Esophagus squamous epithelium (tissue), 5 donors: ENCODE results near the gene FBXW7. TPM values are rescaled to one million over a fixed set of nuclear protein-coding genes. Genes with fewer than 3 reads are reported as not detected.

Source experiments
- DNase-seq: peaks from one replicate; lab custom pipeline; 2025; lab: John Stamatoyannopoulos, UW
- H3K27ac ChIP-seq, 4 donors: fragments of 200-600 bp; sonication (generic); one replicate each; pipeline ENCODE4 v1.5.1; 2016 to 2019; ENCODE audit warnings: mild to moderate bottlenecking in 1 of 4
- H3K27me3 ChIP-seq, 4 donors: fragments of 200-600 bp; sonication (generic); 1 replicate in 3 of 4; 2 replicates in 1 of 4; pipeline versions ENCODE4 v1.5.1 to v1.6.0; 2017 to 2021; ENCODE audit warnings: antibody characterized with exemption in 1 of 4
- H3K36me3 ChIP-seq, 3 donors: fragments of 200-600 bp; sonication (generic); one replicate each; pipeline ENCODE4 v1.5.1; 2016 to 2019
- H3K4me1 ChIP-seq, 3 donors: fragments of 200-600 bp; sonication (generic); one replicate each; pipeline ENCODE4 v1.5.1; 2017 to 2019
- H3K4me3 ChIP-seq, 4 donors: fragments of 200-600 bp; sonication (generic); 1 replicate in 3 of 4; 2 replicates in 1 of 4; pipeline ENCODE4 v1.5.1; 2016 to 2019; ENCODE audit warnings: mild to moderate bottlenecking in 2 of 4, moderate library complexity in 1 of 4
- H3K9me3 ChIP-seq, 3 donors: fragments of 200-600 bp; sonication (generic); one replicate each; pipeline ENCODE4 v1.5.1; 2016 to 2019
- POLR2A ChIP-seq, 4 donors: fragments of 450-650 bp; IDR thresholded peaks; one replicate each; pipeline ENCODE4 v1.6.1; 2017; ENCODE audit warnings: antibody characterized with exemption in 4 of 4, mild to moderate bottlenecking in 4 of 4, moderate library complexity in 3 of 4
- WGBS, 2 donors: methylation state at CpG; one replicate each; pipeline ENCODE4 v1.1.5; 2018; 5-methylcytosine and 5-hydroxymethylcytosine counted together
- intact Hi-C: fragments of 100-400 bp; cut with DNase I; formaldehyde crosslinking; loops from one replicate; pipeline ENCODE4 v1.15.0; 2022
- total RNA-seq, 4 donors: library from RNA; depleted of rRNA; stranded (reverse); fragments of >200 nt; gene quantifications; one replicate each; pipeline ENCODE4 v1.1.0, GENCODE V29; 2016
- TF ChIP-seq, protein P1 (sequence below), 6 experiments: fragments of 450-650 bp in 4 of 6; fragments of 200-600 bp in 2 of 6; sonication (generic) in 2 of 6; IDR thresholded peaks; one replicate each; pipeline ENCODE4 v1.5.1; 2016 to 2019; ENCODE audit warnings: antibody characterized with exemption in 6 of 6, mild to moderate bottlenecking in 4 of 6, moderate library complexity in 4 of 6
- donor health status: DM: yes; HTN: yes; CAD: no.

The FBXW7 gene
- total RNA-seq, 4 donors from 2014 or later: 32.3 to 92.7 (median 36.9) TPM

DNA sequence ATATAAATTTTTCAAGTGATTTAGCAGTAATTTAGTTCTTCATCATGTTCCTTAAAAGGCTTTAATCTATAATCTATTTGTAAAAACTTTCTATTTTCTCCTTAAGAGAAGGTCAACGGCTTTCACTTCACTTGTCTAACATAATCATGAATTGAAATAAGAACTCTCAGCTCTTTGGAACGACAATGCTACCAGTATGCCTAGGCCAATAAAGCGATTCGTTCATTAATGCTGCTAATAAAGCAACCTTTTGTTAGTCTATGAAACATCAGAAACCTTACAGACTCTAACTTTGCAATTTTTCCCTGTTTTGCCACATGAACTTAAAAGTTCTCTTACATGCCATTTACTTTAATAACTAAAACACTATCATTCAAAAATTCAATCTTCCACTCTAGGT, 47.6 kb downstream of the FBXW7 start:
- Histone ChIP-seq H3K36me3 (peaks cover 0 to 2% (median 0%) of the 10 kb centered on the region in 3 donors), H3K27ac (no peak overlapping the region), H3K27me3 (no peaks in the 10 kb centered on the region), H3K9me3 (no peaks in the 10 kb centered on the region), H3K4me1 (peaks cover 0 to 10% (median 0%) of the 10 kb centered on the region in 3 donors), H3K4me3 (no peak overlapping the region)
- no peak for TF ChIP-seq POLR2A (IDR thresholded peaks at IDR 0.05)
- TF ChIP-seq, protein P1, sequence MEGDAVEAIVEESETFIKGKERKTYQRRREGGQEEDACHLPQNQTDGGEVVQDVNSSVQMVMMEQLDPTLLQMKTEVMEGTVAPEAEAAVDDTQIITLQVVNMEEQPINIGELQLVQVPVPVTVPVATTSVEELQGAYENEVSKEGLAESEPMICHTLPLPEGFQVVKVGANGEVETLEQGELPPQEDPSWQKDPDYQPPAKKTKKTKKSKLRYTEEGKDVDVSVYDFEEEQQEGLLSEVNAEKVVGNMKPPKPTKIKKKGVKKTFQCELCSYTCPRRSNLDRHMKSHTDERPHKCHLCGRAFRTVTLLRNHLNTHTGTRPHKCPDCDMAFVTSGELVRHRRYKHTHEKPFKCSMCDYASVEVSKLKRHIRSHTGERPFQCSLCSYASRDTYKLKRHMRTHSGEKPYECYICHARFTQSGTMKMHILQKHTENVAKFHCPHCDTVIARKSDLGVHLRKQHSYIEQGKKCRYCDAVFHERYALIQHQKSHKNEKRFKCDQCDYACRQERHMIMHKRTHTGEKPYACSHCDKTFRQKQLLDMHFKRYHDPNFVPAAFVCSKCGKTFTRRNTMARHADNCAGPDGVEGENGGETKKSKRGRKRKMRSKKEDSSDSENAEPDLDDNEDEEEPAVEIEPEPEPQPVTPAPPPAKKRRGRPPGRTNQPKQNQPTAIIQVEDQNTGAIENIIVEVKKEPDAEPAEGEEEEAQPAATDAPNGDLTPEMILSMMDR (IDR thresholded peaks at IDR 0.05): no peak
- no peak for DNase-seq
- intact Hi-C loops: no loop called here
- 90 to 93% methylated on average over 4 of the region's 4 CpGs for WGBS, 2 donors

GRCh38 chr4:152486429-152487389, 49.2 kb downstream of the FBXW7 start:
- WGBS, 2 donors: 64% methylated on average over 7 of the region's 7 CpGs
- H3K4me1 ChIP-seq: peaks cover 0 to 10% (median 0%) of the 10 kb centered on the region in 3 donors
- no peaks in the 10 kb centered on the region for H3K9me3 ChIP-seq
- H3K27ac ChIP-seq: no peak overlapping the region
- H3K36me3 ChIP-seq: no peaks in the 10 kb centered on the region
- no peaks in the 10 kb centered on the region for H3K27me3 ChIP-seq
- no peak overlapping the region for H3K4me3 ChIP-seq
- no peak for TF ChIP-seq POLR2A (IDR thresholded peaks at IDR 0.05)
- TF ChIP-seq, protein P1 (IDR thresholded peaks at IDR 0.05): no peak
- intact Hi-C loops: no loop called here
- no peak for DNase-seq

DNA sequence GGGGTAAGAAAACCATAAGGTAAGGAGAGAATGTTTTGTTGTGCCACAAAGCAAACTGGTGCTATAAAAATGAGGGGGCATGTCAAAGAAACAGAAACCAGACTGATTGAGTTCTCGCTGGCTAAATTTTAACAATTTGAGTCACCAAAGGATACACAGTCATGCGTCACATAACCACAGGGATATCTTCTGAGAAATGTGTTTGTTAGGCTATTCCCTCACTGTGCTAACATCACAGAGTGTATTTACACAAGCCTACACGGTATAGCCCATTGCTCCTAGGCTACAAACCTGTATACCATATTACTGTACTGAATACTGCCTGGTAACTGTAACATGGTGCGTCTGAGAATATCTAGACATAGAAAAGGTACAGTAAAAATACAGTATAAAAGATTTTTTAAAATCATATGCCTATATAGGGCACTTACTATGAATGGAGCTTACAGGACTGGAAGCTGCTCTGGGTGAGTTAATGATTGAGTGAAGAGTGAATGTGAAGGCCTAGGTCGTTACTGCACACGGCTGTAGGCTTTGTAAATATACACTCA, 50.1 kb downstream of the FBXW7 start:
- DNase-seq: no peak
- Histone ChIP-seq H3K27ac (no peak overlapping the region), H3K9me3 (no peaks in the 10 kb centered on the region), H3K27me3 (no peaks in the 10 kb centered on the region), H3K36me3 (no peaks in the 10 kb centered on the region), H3K4me3 (no peak overlapping the region), H3K4me1 (peaks cover 0 to 10% (median 0%) of the 10 kb centered on the region in 3 donors)
- TF ChIP-seq POLR2A (IDR thresholded peaks at IDR 0.05): no peak
- TF ChIP-seq, protein P1 (IDR thresholded peaks at IDR 0.05): no peak
- 58 to 71% methylated on average over 6 of the region's 6 CpGs for WGBS, 2 donors
- intact Hi-C loops: no loop called here

DNA sequence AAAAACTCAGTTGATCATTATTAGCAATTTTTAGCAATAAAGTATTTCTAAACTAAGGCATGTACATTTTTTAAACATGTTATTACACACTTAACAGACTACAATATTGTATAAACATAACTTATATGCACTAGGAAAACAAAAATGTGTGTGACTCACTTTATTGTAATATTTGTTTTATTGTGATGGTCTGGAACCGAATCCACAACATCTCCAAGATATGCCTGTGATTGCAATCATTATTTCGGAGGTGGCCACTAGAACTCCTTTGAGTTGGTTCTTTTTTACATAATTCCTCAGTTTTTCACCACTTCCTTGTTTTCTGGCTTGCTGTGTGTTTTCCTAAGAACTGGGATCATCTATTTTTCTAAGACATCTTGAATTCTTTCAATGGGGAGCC, 53.7 kb downstream of the FBXW7 start:
- Histone ChIP-seq H3K36me3 (no peaks in the 10 kb centered on the region), H3K4me3 (no peak overlapping the region), H3K4me1 (peaks cover 0 to 16% (median 0%) of the 10 kb centered on the region in 3 donors), H3K27ac (no peak overlapping the region), H3K27me3 (no peaks in the 10 kb centered on the region), H3K9me3 (no peaks in the 10 kb centered on the region)
- 83 to 86% methylated on average over 2 of the region's 2 CpGs for WGBS, 2 donors
- no peak for DNase-seq
- intact Hi-C loops: no loop called here
- no peak for TF ChIP-seq POLR2A (IDR thresholded peaks at IDR 0.05)
- TF ChIP-seq, protein P1 (IDR thresholded peaks at IDR 0.05): no peak

- H3K4me1 ChIP-seq: peaks cover 0 to 7% (median 0%) of the 10 kb centered on the region in 3 donors
- no peak for TF ChIP-seq POLR2A (IDR thresholded peaks at IDR 0.05)
- TF ChIP-seq, protein P1 (IDR thresholded peaks at IDR 0.05): no peak
- H3K27ac ChIP-seq: no peak overlapping the region
- no peaks in the 10 kb centered on the region for H3K36me3 ChIP-seq
- H3K9me3 ChIP-seq: no peaks in the 10 kb centered on the region
- no peaks in the 10 kb centered on the region for H3K27me3 ChIP-seq
- DNase-seq: no peak
- WGBS, 2 donors: 76 to 86% methylated on average over 2 of the region's 2 CpGs
- H3K4me3 ChIP-seq: no peak overlapping the region
- intact Hi-C loops: no loop called here
Observed at GRCh38 chr4:152480901-152481300, 55.0 kb downstream of the FBXW7 start.
